Fibroblast of lung (primary cell): ENCODE data around the gene CENPF.

Experiments
- EZH2 ChIP-seq: IDR thresholded peaks from 2 replicates; pipeline ENCODE4 v1.5.1; 2012; ENCODE audit warnings: low read length, control low read depth, mild to moderate bottlenecking; ENCODE audit errors: missing control alignments
- TF ChIP-seq, protein P1 (sequence below), 2 donors: IDR thresholded peaks in 1 of 2; conservative IDR thresholded peaks in 1 of 2; 1 replicate in 1 of 2; 2 replicates in 1 of 2; pipeline ENCODE4 v1.5.1; 2011 to 2012; ENCODE audit warnings: low read length in 2 of 2, control low read depth in 1 of 2, inconsistent platforms in 1 of 2, low read depth in 1 of 2, mild to moderate bottlenecking in 1 of 2

DNA sequence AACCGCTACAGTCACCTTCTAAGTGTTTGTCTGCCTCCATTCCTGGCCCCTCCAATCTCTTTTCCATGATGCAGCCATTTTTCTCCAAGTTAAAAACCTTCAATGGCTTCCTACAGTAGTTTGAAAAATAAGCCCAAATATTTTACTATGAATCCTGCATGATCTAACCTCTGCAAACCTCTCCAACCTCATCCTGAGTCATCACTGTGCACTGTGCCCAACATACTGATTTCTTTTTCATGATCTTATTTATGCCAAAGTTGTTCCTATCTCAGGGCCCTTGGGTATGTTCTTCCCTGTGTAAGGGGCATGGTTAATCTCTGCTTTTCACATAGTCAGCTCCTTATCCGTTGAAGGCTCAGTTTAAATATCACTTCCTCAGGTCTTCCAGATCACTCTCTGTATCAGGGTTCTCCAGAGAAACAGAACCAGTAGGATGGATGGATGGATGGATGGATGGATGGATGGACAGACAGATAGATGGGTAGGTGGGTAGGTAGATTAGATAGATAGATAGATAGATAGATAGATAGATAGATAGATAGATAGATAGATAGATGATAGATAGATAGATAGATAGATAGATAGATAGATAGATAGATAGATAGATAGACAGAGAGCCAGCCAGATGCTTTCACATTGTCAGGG lies 33.5 kb upstream of the CENPF start:
- TF ChIP-seq, protein P1, sequence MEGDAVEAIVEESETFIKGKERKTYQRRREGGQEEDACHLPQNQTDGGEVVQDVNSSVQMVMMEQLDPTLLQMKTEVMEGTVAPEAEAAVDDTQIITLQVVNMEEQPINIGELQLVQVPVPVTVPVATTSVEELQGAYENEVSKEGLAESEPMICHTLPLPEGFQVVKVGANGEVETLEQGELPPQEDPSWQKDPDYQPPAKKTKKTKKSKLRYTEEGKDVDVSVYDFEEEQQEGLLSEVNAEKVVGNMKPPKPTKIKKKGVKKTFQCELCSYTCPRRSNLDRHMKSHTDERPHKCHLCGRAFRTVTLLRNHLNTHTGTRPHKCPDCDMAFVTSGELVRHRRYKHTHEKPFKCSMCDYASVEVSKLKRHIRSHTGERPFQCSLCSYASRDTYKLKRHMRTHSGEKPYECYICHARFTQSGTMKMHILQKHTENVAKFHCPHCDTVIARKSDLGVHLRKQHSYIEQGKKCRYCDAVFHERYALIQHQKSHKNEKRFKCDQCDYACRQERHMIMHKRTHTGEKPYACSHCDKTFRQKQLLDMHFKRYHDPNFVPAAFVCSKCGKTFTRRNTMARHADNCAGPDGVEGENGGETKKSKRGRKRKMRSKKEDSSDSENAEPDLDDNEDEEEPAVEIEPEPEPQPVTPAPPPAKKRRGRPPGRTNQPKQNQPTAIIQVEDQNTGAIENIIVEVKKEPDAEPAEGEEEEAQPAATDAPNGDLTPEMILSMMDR (conservative IDR thresholded peaks at IDR 0.05 in 1 of 2, IDR thresholded peaks at IDR 0.05 in 1 of 2; ENCODE audit: low read depth in 1 of 2, low read length in 2 of 2) = no peak
- no peak for TF ChIP-seq EZH2
